ENCODE results near the gene CPTP.

CPTP gene

DNA sequence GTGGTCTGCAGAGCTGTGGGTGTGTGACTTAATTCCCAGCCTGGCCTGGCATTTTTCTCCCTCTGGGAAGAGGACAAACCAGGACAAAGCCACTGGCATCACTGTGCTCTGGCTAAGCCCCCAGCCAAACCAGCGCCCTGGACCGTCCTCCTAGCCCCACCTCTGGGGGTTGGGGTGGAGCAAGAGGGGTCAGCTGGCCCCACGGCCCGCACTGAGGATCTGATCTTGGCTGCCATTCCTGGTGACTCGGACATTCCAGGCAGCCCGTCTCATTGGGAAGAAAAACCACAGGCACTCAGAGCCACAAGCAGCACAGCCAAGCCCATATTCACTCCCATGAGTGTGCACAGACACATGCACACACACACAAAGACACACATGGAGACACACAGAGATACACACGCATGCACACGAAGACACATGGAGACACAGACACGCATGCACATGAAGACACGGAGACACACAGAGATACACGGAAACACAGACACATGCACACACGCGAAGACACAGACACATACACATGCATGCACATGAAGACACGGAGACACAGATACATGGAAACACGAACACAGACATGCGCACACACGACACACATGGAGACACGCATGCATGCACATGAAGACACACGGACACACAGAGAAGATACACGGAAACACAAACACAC lies 36.0 kb downstream of the CPTP start:
- H3K4me3 ChIP-seq (ENCODE audit: low read depth, low read length): no peak overlapping the region
- no peak for TF ChIP-seq CTCF (IDR thresholded peaks at IDR 0.05; ENCODE audit: low read depth, low read length)

- TF ChIP-seq CTCF (IDR thresholded peaks at IDR 0.05; ENCODE audit: low read depth, low read length): no peak
- no peak overlapping the region for H3K4me3 ChIP-seq (ENCODE audit: low read depth, low read length)
Observed at GRCh38 chr1:1361233-1361981, 36.8 kb downstream of the CPTP start.

DNA sequence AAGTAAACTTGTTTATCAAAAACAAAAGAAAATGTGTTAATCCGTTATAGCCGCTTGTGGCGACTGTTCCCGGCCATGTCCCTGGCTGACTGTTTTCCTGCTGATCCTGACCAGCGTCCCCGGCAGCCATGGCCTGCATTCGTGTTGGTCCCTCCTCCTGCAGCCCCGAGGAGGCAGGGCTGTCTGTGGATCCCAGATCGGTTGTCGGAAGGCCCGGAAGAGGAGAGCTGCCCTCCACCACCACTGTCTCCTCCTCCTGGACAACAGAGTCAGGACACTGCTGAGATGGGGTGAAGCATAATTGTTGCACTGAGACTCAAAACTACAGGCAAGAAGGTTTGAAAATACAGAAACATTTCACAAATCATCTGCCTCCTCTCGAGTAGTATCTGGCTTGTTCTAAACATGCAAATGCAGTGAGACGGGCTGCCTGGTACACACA lies 37.4 kb downstream of the CPTP start:
- H3K4me3 ChIP-seq (ENCODE audit: low read depth, low read length): no peak overlapping the region
- TF ChIP-seq CTCF (IDR thresholded peaks at IDR 0.05; ENCODE audit: low read depth, low read length): no peak

DNA sequence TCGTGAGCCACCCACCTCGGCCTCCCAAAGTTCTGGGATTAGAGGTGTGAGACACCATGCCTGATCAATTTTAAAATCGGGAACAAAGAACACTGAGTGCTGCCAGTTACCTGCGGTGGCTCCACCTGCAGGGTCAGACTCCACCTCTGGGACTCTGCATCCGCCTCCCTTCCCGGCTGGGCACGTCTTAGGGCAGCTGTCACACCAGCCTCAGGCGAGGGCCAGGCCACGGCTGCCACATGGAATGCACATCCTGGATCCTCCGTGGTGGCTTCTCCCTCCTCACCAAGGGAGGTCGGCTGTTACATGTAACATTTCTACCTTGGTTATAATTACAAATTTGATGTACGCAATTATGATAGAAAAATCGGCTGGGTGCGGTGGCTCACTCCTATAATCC lies 39.7 kb downstream of the CPTP start:
- H3K4me3 ChIP-seq (ENCODE audit: low read depth, low read length): no peak overlapping the region
- no peak for TF ChIP-seq CTCF (IDR thresholded peaks at IDR 0.05; ENCODE audit: low read depth, low read length)

DNA sequence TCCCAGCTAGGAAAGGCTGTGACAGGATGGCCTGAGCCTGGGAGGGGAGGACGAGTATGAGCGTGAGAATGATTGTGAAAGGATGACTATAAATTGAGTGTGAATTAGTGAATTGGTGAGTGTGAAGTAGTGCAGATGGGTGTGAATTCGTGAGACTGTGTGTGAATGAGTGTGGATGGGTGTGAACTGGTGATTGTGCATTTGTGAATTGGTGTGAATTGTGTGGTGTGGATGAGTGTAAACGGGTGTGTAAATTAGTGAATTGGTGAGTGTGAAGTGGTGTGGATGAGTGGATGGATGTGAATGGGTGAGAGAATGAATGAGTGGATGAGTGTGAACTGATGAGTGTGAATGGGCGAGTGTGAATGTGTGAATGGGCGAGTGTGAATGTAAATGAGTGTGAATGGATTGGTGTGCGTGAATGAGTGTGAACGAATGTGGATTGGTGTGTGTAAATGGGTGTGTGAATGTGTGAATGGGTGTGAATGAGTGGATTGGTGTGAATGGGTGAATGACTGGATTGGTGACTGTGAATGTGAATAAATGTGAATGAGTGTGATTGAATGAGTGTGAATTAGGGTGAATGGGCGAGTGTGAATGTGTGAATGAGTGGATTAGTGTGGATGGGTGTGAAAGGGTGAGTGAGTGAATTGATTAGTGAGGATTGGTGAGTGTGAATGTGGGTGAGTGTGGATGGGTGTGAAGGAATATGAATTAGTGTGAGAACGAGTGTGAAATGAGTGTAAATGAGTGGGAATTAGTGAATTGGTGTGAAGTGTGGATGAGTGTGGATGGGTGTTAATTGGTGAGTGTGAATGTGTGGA lies 41.5 kb downstream of the CPTP start:
- H3K4me3 ChIP-seq (ENCODE audit: low read depth, low read length): no peak overlapping the region
- no peak for TF ChIP-seq CTCF (IDR thresholded peaks at IDR 0.05; ENCODE audit: low read depth, low read length)

DNA sequence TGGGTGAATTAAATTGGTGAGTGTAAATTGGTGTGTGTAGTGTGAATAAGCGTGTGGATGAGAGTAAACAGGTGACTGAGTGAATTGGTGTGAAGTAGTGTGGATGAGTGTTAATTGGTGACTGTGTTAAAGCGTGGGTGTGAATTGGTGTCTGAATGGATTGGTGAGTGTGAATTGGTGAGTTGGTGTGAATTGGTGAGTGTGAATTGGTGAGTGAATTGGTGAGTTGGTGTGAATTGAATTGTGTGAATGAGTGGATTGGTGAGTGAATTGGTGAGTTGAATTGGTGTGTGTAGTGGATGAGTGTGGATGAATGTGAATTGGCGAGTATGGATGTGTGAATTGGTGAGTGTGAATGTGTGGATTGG lies 42.1 kb downstream of the CPTP start:
- no peak for TF ChIP-seq CTCF (IDR thresholded peaks at IDR 0.05; ENCODE audit: low read depth, low read length)
- H3K4me3 ChIP-seq (ENCODE audit: low read depth, low read length): no peak overlapping the region

Measured in WI38 (cell line).